ENCODE measurements around the gene UBA7.

- TF ChIP-seq, protein P1, sequence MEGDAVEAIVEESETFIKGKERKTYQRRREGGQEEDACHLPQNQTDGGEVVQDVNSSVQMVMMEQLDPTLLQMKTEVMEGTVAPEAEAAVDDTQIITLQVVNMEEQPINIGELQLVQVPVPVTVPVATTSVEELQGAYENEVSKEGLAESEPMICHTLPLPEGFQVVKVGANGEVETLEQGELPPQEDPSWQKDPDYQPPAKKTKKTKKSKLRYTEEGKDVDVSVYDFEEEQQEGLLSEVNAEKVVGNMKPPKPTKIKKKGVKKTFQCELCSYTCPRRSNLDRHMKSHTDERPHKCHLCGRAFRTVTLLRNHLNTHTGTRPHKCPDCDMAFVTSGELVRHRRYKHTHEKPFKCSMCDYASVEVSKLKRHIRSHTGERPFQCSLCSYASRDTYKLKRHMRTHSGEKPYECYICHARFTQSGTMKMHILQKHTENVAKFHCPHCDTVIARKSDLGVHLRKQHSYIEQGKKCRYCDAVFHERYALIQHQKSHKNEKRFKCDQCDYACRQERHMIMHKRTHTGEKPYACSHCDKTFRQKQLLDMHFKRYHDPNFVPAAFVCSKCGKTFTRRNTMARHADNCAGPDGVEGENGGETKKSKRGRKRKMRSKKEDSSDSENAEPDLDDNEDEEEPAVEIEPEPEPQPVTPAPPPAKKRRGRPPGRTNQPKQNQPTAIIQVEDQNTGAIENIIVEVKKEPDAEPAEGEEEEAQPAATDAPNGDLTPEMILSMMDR (IDR thresholded peaks at IDR 0.05 in 4 of 5, conservative IDR thresholded peaks at IDR 0.05 in 1 of 5) = no peak
- TF ChIP-seq POLR2A (IDR thresholded peaks at IDR 0.05) = no peak
Measured at GRCh38 chr3:49790626-49791411, 22.9 kb downstream of the UBA7 start.
